ENCODE results near the gene ADORA2A. TPM values are rescaled to one million over a fixed set of nuclear protein-coding genes. Genes with fewer than 3 reads are reported as not detected.

The ADORA2A gene
- total RNA-seq, 1 experiment from 2014 or later = 3.6 TPM

DNA sequence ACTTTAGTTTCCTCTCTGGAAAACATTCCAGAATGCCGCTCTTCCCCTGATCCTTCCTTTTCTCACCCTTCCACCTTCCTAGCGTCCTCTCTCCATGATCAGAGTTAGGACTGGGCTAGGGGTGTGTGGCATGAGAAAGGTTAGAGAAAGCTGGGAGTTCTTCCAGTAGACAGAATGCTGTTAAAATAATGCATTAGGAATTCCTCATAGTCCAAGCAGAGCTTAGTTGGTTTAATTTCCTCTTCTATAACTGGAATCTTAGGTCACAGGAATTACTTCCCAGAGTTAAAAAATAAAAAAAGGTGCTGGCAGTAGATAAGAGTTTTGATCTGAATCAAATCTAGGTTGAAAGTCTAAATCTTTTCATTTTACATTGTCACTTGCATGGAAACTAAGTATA is 37.2 kb upstream of the ADORA2A start:
- Histone ChIP-seq H3K9ac (ENCODE audit: low read length) (no peak overlapping the region), H3K4me2 (ENCODE audit: low read length) (no peak overlapping the region), H3K4me3 (replicated peaks in 1 of 2; ENCODE audit: low read depth in 1 of 2, low read length in 2 of 2) (no peak overlapping the region), H3K36me3 (ENCODE audit: control insufficient read depth in 1 of 2, insufficient read depth in 2 of 2, low read length in 2 of 2) (no peaks in the 10 kb centered on the region; a peak in 1 of 4 replicates), H4K20me1 (ENCODE audit: insufficient read depth) (no peaks in the 10 kb centered on the region), H3K27me3 (ENCODE audit: insufficient read depth, low read length) (no peaks in the 10 kb centered on the region), H3K4me1 (ENCODE audit: control insufficient read depth in 1 of 2, insufficient read depth in 2 of 2, low read length in 2 of 2) (no peaks in the 10 kb centered on the region), H3K79me2 (ENCODE audit: insufficient read depth, low read length) (no peaks in the 10 kb centered on the region), H3K9me2 (ENCODE audit: insufficient read depth) (no peaks in the 10 kb centered on the region), H2AFZ (ENCODE audit: low read depth, low read length, poor library complexity, severe bottlenecking) (no peak overlapping the region), H3K27ac (ENCODE audit: low read depth, low read length) (no peak overlapping the region), H3K9me3 (ENCODE audit: control insufficient read depth in 1 of 2, insufficient read depth in 1 of 2, low read depth in 1 of 2, low read length in 2 of 2) (no peaks in the 10 kb centered on the region)
- intact Hi-C loops (cut with micrococcal nuclease) = no loop called here
- ChIA-PET CTCF (interaction anchor here (0.6 kb wide), 1 partner anchor 987 kb away, joined by 3 read pairs; no protein-coding TSS in a partner anchor), RAD21 (ENCODE audit: low non-redundant PET in 1 of 2, low total read pairs in 2 of 2, uncharacterized antibody in 2 of 2, unreplicated experiment in 2 of 2) (no interaction called here), POLR2A (no interaction called here)
- DNase-seq (ENCODE audit: low read depth, low spot score) = no peak
- BruUV-seq (replicated peaks) = no TSS peak
- no peak for ATAC-seq
- TF ChIP-seq EGR1 (IDR thresholded peaks at IDR 0.05; ENCODE audit: low read depth) (no peak), ELF1 (IDR thresholded peaks at IDR 0.05; ENCODE audit: borderline replicate concordance, low read depth) (no peak), EZH2 (IDR thresholded peaks at IDR 0.05) (no peak), EZH2phosphoT487 (IDR thresholded peaks at IDR 0.05; ENCODE audit: borderline replicate concordance) (no peak), RAD21 (IDR thresholded peaks at IDR 0.05; ENCODE audit: low read depth) (no peak)

- POLR2A ChIA-PET = no interaction called here
- no peaks in the 10 kb centered on the region for H3K27me3 ChIP-seq (ENCODE audit: insufficient read depth, low read length)
- DNase-seq (ENCODE audit: low read depth, low spot score) = no peak
- intact Hi-C loops (cut with micrococcal nuclease) = no loop called here
- no peaks in the 10 kb centered on the region for H4K20me1 ChIP-seq (ENCODE audit: insufficient read depth)
- H3K36me3 ChIP-seq (ENCODE audit: control insufficient read depth in 1 of 2, insufficient read depth in 2 of 2, low read length in 2 of 2) = no peaks in the 10 kb centered on the region; a peak in 2 of 4 replicates
- H3K4me1 ChIP-seq (ENCODE audit: control insufficient read depth in 1 of 2, insufficient read depth in 2 of 2, low read length in 2 of 2) = no peaks in the 10 kb centered on the region
- H3K9ac ChIP-seq (ENCODE audit: low read length) = no peak overlapping the region
- no peak overlapping the region for H3K4me2 ChIP-seq (ENCODE audit: low read length)
- H2AFZ ChIP-seq (ENCODE audit: low read depth, low read length, poor library complexity, severe bottlenecking) = no peak overlapping the region
- BruUV-seq (replicated peaks) = no TSS peak
- CTCF ChIA-PET = interaction anchor here (0.6 kb wide), 1 partner anchor 988 kb away, joined by 3 read pairs; no protein-coding TSS in a partner anchor
- ATAC-seq = no peak
- no peak overlapping the region for H3K4me3 ChIP-seq (replicated peaks in 1 of 2; ENCODE audit: low read depth in 1 of 2, low read length in 2 of 2)
- H3K79me2 ChIP-seq (ENCODE audit: insufficient read depth, low read length) = no peaks in the 10 kb centered on the region
- RAD21 ChIA-PET (ENCODE audit: low non-redundant PET in 1 of 2, low total read pairs in 2 of 2, uncharacterized antibody in 2 of 2, unreplicated experiment in 2 of 2) = no interaction called here
- no peaks in the 10 kb centered on the region for H3K9me2 ChIP-seq (ENCODE audit: insufficient read depth)
- no peak overlapping the region for H3K27ac ChIP-seq (ENCODE audit: low read depth, low read length)
- H3K9me3 ChIP-seq (ENCODE audit: control insufficient read depth in 1 of 2, insufficient read depth in 1 of 2, low read depth in 1 of 2, low read length in 2 of 2) = no peaks in the 10 kb centered on the region
- TF ChIP-seq EZH2phosphoT487 (IDR thresholded peaks at IDR 0.05; ENCODE audit: borderline replicate concordance) (no peak), FOSL1 (IDR thresholded peaks at IDR 0.05; ENCODE audit: low read depth) (no peak), CBX3 (IDR thresholded peaks at IDR 0.05; ENCODE audit: low read depth) (no peak), SP1 (IDR thresholded peaks at IDR 0.05; ENCODE audit: low read depth) (no peak), ELF1 (IDR thresholded peaks at IDR 0.05; ENCODE audit: borderline replicate concordance, low read depth) (no peak), ZBTB33 (IDR thresholded peaks at IDR 0.05; ENCODE audit: extremely low read depth, insufficient replicate concordance, low read length) (no peak), CEBPB (IDR thresholded peaks at IDR 0.05; ENCODE audit: low read depth) (no peak), ZFX (IDR thresholded peaks at IDR 0.05) (no peak), SRF (IDR thresholded peaks at IDR 0.05; ENCODE audit: low read depth) (no peak), JUND (IDR thresholded peaks at IDR 0.05) (no peak)
- TF ChIP-seq, protein P1, sequence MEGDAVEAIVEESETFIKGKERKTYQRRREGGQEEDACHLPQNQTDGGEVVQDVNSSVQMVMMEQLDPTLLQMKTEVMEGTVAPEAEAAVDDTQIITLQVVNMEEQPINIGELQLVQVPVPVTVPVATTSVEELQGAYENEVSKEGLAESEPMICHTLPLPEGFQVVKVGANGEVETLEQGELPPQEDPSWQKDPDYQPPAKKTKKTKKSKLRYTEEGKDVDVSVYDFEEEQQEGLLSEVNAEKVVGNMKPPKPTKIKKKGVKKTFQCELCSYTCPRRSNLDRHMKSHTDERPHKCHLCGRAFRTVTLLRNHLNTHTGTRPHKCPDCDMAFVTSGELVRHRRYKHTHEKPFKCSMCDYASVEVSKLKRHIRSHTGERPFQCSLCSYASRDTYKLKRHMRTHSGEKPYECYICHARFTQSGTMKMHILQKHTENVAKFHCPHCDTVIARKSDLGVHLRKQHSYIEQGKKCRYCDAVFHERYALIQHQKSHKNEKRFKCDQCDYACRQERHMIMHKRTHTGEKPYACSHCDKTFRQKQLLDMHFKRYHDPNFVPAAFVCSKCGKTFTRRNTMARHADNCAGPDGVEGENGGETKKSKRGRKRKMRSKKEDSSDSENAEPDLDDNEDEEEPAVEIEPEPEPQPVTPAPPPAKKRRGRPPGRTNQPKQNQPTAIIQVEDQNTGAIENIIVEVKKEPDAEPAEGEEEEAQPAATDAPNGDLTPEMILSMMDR (IDR thresholded peaks at IDR 0.05 in 2 of 3, conservative IDR thresholded peaks at IDR 0.05 in 1 of 3; ENCODE audit: borderline replicate concordance in 1 of 3, insufficient read depth in 1 of 3, low read depth in 2 of 3, low read length in 2 of 3) = no peak
- TF ChIP-seq, protein P2, sequence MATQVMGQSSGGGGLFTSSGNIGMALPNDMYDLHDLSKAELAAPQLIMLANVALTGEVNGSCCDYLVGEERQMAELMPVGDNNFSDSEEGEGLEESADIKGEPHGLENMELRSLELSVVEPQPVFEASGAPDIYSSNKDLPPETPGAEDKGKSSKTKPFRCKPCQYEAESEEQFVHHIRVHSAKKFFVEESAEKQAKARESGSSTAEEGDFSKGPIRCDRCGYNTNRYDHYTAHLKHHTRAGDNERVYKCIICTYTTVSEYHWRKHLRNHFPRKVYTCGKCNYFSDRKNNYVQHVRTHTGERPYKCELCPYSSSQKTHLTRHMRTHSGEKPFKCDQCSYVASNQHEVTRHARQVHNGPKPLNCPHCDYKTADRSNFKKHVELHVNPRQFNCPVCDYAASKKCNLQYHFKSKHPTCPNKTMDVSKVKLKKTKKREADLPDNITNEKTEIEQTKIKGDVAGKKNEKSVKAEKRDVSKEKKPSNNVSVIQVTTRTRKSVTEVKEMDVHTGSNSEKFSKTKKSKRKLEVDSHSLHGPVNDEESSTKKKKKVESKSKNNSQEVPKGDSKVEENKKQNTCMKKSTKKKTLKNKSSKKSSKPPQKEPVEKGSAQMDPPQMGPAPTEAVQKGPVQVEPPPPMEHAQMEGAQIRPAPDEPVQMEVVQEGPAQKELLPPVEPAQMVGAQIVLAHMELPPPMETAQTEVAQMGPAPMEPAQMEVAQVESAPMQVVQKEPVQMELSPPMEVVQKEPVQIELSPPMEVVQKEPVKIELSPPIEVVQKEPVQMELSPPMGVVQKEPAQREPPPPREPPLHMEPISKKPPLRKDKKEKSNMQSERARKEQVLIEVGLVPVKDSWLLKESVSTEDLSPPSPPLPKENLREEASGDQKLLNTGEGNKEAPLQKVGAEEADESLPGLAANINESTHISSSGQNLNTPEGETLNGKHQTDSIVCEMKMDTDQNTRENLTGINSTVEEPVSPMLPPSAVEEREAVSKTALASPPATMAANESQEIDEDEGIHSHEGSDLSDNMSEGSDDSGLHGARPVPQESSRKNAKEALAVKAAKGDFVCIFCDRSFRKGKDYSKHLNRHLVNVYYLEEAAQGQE (IDR thresholded peaks at IDR 0.05; ENCODE audit: low read depth) = no peak
Measured at GRCh38 chr22:24390576-24390975, 36.8 kb upstream of the ADORA2A start.
